HG02973 (cell line): Measurements from ENCODE around the gene KCNE3.
"Not testable (repeated sequence)": the region's sequence is repeated elsewhere in the genome, so short reads cannot be mapped to it uniquely, and the experiment has no call there.

Experiments used
- ATAC-seq: cut with Tn5 transposase; IDR thresholded peaks from one replicate; pipeline ENCODE4 v1.9.1; 2021; ENCODE audit warnings: moderate library complexity; ENCODE audit not compliant: unreplicated experiment

The KCNE3 gene

GRCh38 chr11:74444173-74444826 lies 23.0 kb downstream of the KCNE3 start:
- no peak for ATAC-seq

- no peak for ATAC-seq
Observed at GRCh38 chr11:74443071-74443864, 24.1 kb downstream of the KCNE3 start.

- ATAC-seq = no peak
Observed at GRCh38 chr11:74442636-74443035, 24.7 kb downstream of the KCNE3 start.

GRCh38 chr11:74438681-74439080 lies 28.7 kb downstream of the KCNE3 start:
- no peak for ATAC-seq

- ATAC-seq = no peak
Observed at GRCh38 chr11:74437441-74438042, 29.8 kb downstream of the KCNE3 start.

GRCh38 chr11:74434528-74434927 lies 32.8 kb downstream of the KCNE3 start:
- ATAC-seq = no peak

- ATAC-seq = no peak
Observed at GRCh38 chr11:74429205-74429604, 38.1 kb downstream of the KCNE3 start.

- ATAC-seq = no peak
Observed at GRCh38 chr11:74427384-74427886, 39.9 kb downstream of the KCNE3 start.

- ATAC-seq = no peak
Observed at GRCh38 chr11:74425100-74425499, 42.2 kb downstream of the KCNE3 start.

- ATAC-seq = no peak
Observed at GRCh38 chr11:74418509-74418895, 48.8 kb downstream of the KCNE3 start.

- ATAC-seq = no peak
Observed at GRCh38 chr11:74417860-74418508, 49.4 kb downstream of the KCNE3 start.

- ATAC-seq = no peak
Observed at GRCh38 chr11:74417379-74417804, 50.0 kb downstream of the KCNE3 start.

- ATAC-seq = not testable (repeated sequence)
Observed at GRCh38 chr11:74416974-74417373, 50.4 kb downstream of the KCNE3 start.

GRCh38 chr11:74412733-74413359 lies 54.5 kb downstream of the KCNE3 start:
- no peak for ATAC-seq

GRCh38 chr11:74412321-74412720 lies 55.0 kb downstream of the KCNE3 start:
- ATAC-seq = no peak

GRCh38 chr11:74409633-74410032 lies 57.7 kb downstream of the KCNE3 start:
- no peak for ATAC-seq
